OCI-LY3 (cell line): Measurements from ENCODE around the gene PDLIM5.

Source experiments
- H2AFZ ChIP-seq: fragments of 200-600, 300-600 bp; shearing (Covaris generic); 2 replicates; pipeline ENCODE4 v1.6.0; 2014; ENCODE audit warnings: antibody characterized with exemption, low read depth, low read length
- H3K27ac ChIP-seq: fragments of 200-600, 300-600 bp; sonication (generic); 2 replicates; pipeline ENCODE4 v1.5.1; 2014; ENCODE audit warnings: mild to moderate bottlenecking, low read length, moderate library complexity, mixed read lengths
- H3K27me3 ChIP-seq: fragments of 200-600, 300-600 bp; sonication (generic); 2 replicates; pipeline ENCODE4 v1.6.1; 2014; ENCODE audit warnings: low read depth, low read length, mixed read lengths
- H3K36me3 ChIP-seq: fragments of 200-600, 300-600 bp; sonication (generic); replicated peaks from 2 replicates; pipeline ENCODE3; 2014; ENCODE audit warnings: low read depth, low read length, mixed read lengths
- H3K4me1 ChIP-seq: fragments of 300-600, 200-600 bp; sonication (generic); 2 replicates; pipeline ENCODE4 v1.6.1; 2014; ENCODE audit warnings: low read length, mixed read lengths
- H3K4me2 ChIP-seq: fragments of 200-600, 300-600 bp; sonication (generic); 2 replicates; pipeline ENCODE4 v1.6.1; 2014; ENCODE audit warnings: low read length, mixed read lengths
- H3K4me3 ChIP-seq: fragments of 300-600, 200-600 bp; sonication (generic); 2 replicates; pipeline ENCODE4 v1.5.1; 2014; ENCODE audit warnings: antibody characterized with exemption, mild to moderate bottlenecking, low read length, moderate library complexity
- H3K79me2 ChIP-seq: fragments of 300-600, 200-600 bp; shearing (Covaris generic); 2 replicates; pipeline ENCODE4 v1.6.1; 2014; ENCODE audit warnings: mild to moderate bottlenecking, low read length, mixed read lengths
- H3K9ac ChIP-seq: fragments of 300-600, 200-600 bp; shearing (Covaris generic); 2 replicates; pipeline ENCODE4 v1.6.0; 2014; ENCODE audit warnings: mild to moderate bottlenecking, low read length, moderate library complexity
- H3K9me3 ChIP-seq: fragments of 200-600, 300-600 bp; shearing (Covaris generic); 2 replicates; pipeline ENCODE4 v1.6.1; 2014; ENCODE audit warnings: low read length, mixed read lengths; ENCODE audit not compliant: insufficient read depth
- H4K20me1 ChIP-seq: fragments of 200-600, 300-600 bp; sonication (generic); 2 replicates; pipeline ENCODE4 v1.6.1; 2016; ENCODE audit warnings: low read length, mixed read lengths; ENCODE audit not compliant: insufficient read depth
- EZH2phosphoT487 ChIP-seq: fragments of 200-600 bp; shearing (Covaris generic); IDR thresholded peaks from 2 replicates; pipeline ENCODE4 v1.6.1; 2018; ENCODE audit warnings: antibody characterized with exemption, mixed run types, low read depth
- TF ChIP-seq, protein P1 (sequence below): fragments of 200-600, 300-600 bp; sonication (generic); IDR thresholded peaks from 2 replicates; pipeline ENCODE4 v1.5.1; 2014; ENCODE audit warnings: antibody characterized with exemption, low read length, low read depth

Gene PDLIM5

DNA sequence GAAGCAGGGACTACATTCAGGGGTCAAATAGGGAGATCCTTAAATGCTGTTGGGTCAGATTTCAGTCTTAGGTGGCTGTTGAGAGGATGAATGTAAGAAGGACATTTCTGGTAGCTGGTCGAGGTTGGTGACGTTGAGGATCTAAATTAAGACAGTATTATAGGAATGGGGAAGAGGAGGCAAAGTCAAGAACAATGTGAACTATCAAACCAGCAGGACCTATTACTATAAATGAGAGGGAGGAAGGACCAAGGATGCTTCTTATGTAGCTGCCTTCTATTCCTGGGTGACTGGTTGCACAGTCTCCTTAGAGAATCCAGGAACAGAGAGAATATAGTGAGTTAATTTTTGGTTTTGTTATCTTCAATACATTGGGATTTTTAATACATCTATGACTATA is 187.6 kb downstream of the PDLIM5 start:
- Histone ChIP-seq H3K27me3 (no peaks in the 10 kb centered on the region), H3K27ac (no peak overlapping the region), H3K9ac (no peak overlapping the region), H3K9me3 (no peaks in the 10 kb centered on the region), H3K4me2 (no peak overlapping the region), H2AFZ (no peak overlapping the region), H3K79me2 (no peaks in the 10 kb centered on the region), H3K4me1 (no peaks in the 10 kb centered on the region), H3K36me3 (no peaks in the 10 kb centered on the region), H4K20me1 (no peaks in the 10 kb centered on the region), H3K4me3 (no peak overlapping the region)
- TF ChIP-seq, protein P1, sequence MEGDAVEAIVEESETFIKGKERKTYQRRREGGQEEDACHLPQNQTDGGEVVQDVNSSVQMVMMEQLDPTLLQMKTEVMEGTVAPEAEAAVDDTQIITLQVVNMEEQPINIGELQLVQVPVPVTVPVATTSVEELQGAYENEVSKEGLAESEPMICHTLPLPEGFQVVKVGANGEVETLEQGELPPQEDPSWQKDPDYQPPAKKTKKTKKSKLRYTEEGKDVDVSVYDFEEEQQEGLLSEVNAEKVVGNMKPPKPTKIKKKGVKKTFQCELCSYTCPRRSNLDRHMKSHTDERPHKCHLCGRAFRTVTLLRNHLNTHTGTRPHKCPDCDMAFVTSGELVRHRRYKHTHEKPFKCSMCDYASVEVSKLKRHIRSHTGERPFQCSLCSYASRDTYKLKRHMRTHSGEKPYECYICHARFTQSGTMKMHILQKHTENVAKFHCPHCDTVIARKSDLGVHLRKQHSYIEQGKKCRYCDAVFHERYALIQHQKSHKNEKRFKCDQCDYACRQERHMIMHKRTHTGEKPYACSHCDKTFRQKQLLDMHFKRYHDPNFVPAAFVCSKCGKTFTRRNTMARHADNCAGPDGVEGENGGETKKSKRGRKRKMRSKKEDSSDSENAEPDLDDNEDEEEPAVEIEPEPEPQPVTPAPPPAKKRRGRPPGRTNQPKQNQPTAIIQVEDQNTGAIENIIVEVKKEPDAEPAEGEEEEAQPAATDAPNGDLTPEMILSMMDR = no peak
- TF ChIP-seq EZH2phosphoT487 = no peak

DNA sequence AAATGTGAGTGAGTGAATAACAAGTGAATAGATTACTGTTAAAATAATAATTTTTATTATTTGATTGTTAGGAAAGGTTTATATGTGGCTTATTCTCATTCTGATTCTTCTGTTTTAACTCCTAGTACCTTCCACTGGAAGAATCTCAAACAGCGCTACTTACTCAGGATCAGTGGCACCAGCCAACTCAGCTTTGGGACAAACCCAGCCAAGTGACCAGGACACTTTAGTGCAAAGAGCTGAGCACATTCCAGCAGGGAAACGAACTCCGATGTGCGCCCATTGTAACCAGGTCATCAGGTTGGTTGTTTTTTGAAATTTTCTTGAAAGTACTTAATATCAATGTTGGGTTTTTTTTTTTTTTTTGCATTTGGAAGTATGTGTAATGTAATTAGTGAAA is 188.4 kb downstream of the PDLIM5 start:
- no peak overlapping the region for H3K4me2 ChIP-seq
- TF ChIP-seq EZH2phosphoT487 = no peak
- TF ChIP-seq, protein P1 = no peak
- no peaks in the 10 kb centered on the region for H4K20me1 ChIP-seq

DNA sequence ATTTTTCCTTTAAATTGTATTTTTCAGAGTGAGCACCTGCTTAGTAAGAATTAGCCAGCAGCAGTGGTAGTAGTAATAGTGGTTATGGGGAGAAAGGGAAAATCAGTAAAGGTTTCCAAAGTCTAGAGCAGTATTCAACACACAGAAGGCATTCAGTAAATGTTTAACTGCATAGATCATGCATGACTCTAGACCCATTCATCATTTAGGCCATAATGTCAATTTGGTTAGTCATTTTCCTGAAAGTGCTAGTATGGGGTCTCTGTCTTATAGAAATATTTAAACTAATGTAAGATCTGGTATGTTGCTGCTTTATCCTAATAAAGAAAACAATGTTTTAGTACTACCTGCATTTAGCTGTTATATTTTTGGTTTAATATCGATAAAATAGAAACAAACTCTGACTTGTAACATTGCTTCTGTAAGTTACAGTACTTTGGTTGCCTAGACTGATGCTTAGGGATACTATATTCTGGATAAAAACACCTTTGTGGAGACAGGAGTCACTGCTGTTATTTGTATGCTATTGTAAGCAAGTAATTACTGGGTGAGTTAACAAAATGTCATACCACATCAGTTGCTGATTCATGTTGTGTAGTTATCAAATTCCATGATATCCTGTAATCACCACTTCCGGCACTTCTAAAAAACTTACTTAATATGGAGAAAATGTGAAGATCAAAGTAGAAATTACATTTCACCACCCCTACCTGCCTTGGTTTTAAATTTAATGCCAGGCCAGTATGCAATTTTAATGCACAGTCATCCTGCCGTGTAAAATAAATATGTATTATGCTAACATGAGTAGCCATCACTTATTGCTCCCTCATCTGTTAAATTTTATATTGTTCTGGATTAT is 190.2 kb downstream of the PDLIM5 start:
- Histone ChIP-seq H3K4me2 (no peak overlapping the region), H4K20me1 (no peaks in the 10 kb centered on the region), H3K4me3 (no peak overlapping the region), H3K27ac (no peak overlapping the region), H3K27me3 (no peaks in the 10 kb centered on the region), H2AFZ (no peak overlapping the region), H3K9me3 (no peaks in the 10 kb centered on the region), H3K79me2 (no peaks in the 10 kb centered on the region), H3K4me1 (no peaks in the 10 kb centered on the region), H3K9ac (no peak overlapping the region), H3K36me3 (no peaks in the 10 kb centered on the region)
- TF ChIP-seq, protein P1 = no peak
- TF ChIP-seq EZH2phosphoT487 = no peak

More for the DNA sequence above, 188.4 kb downstream of the PDLIM5 start:
- Histone ChIP-seq H3K79me2 (no peaks in the 10 kb centered on the region), H2AFZ (no peak overlapping the region), H3K4me1 (no peaks in the 10 kb centered on the region), H3K36me3 (no peaks in the 10 kb centered on the region), H3K27ac (no peak overlapping the region), H3K9ac (no peak overlapping the region), H3K9me3 (no peaks in the 10 kb centered on the region), H3K27me3 (no peaks in the 10 kb centered on the region), H3K4me3 (no peak overlapping the region)

DNA sequence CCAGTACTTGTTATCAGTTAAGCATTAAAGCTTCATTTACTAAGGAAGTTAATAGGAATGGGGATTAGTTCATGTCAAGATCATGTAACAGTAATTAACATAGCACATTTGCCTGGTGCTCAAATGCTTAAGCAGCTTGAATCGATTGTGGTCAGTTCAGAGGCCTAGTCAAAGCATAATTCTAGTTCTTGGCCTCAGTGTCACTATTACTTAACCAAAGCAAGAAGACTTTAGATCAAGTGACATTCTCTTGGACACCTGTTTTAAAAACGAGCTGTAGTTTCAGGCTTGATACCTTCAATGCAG is 190.8 kb downstream of the PDLIM5 start:
- Histone ChIP-seq H3K4me1 (no peaks in the 10 kb centered on the region), H4K20me1 (no peaks in the 10 kb centered on the region), H3K4me3 (no peak overlapping the region), H2AFZ (no peak overlapping the region), H3K27ac (no peak overlapping the region), H3K9me3 (no peaks in the 10 kb centered on the region), H3K9ac (no peak overlapping the region), H3K79me2 (no peaks in the 10 kb centered on the region), H3K4me2 (no peak overlapping the region), H3K27me3 (no peaks in the 10 kb centered on the region), H3K36me3 (no peaks in the 10 kb centered on the region)
- TF ChIP-seq, protein P1 = no peak
- no peak for TF ChIP-seq EZH2phosphoT487
